ENCODE measurements around the gene C11orf91.

GRCh38 chr11:33709466-33709865 is 8.8 kb upstream of the C11orf91 start:
- TF ChIP-seq CTCF (IDR thresholded peaks at IDR 0.05; ENCODE audit: low read depth, low read length, missing input control) = no peak
- no peak for TF ChIP-seq YY1 (IDR thresholded peaks at IDR 0.05)
- no peak for TF ChIP-seq EGR1 (IDR thresholded peaks at IDR 0.05; ENCODE audit: low read depth in 2 of 2)
- TF ChIP-seq MAX (IDR thresholded peaks at IDR 0.05) = no peak
- no peak for TF ChIP-seq TAF1 (conservative IDR thresholded peaks at IDR 0.05)
- TF ChIP-seq RAD21 (IDR thresholded peaks at IDR 0.05) = no peak
- no peak for TF ChIP-seq REST (IDR thresholded peaks at IDR 0.05)
- no peak for TF ChIP-seq SP1 (IDR thresholded peaks at IDR 0.05)

Measured in liver (tissue), 3 donors.